Measurements from ENCODE around the gene VTI1A.

The VTI1A gene

GRCh38 chr10:112775892-112776674 lies 329.1 kb downstream of the VTI1A start:
- DNase-seq (ENCODE audit: low read depth in 4 of 4, low spot score in 1 of 4) = no peak

- DNase-seq (ENCODE audit: low read depth in 4 of 4, low spot score in 1 of 4) = no peak
Observed at GRCh38 chr10:112778579-112778978, 331.6 kb downstream of the VTI1A start.

- DNase-seq (ENCODE audit: low read depth in 4 of 4, low spot score in 1 of 4) = no peak
Observed at GRCh38 chr10:112779025-112779770, 332.2 kb downstream of the VTI1A start.

GRCh38 chr10:112782200-112782907 lies 335.3 kb downstream of the VTI1A start:
- no peak for DNase-seq (ENCODE audit: low read depth in 4 of 4, low spot score in 1 of 4)

- no peak for DNase-seq (ENCODE audit: low read depth in 4 of 4, low spot score in 1 of 4)
Observed at GRCh38 chr10:112783351-112784021, 336.5 kb downstream of the VTI1A start.

GRCh38 chr10:112784022-112784461 lies 337.0 kb downstream of the VTI1A start:
- no peak for DNase-seq (ENCODE audit: low read depth in 4 of 4, low spot score in 1 of 4)

- DNase-seq (ENCODE audit: low read depth in 4 of 4, low spot score in 1 of 4) = no peak
Observed at GRCh38 chr10:112785089-112785488, 338.1 kb downstream of the VTI1A start.

GRCh38 chr10:112789248-112789647 lies 342.2 kb downstream of the VTI1A start:
- no peak for DNase-seq (ENCODE audit: low read depth in 4 of 4, low spot score in 1 of 4)

- DNase-seq (ENCODE audit: low read depth in 4 of 4, low spot score in 1 of 4) = no peak
Observed at GRCh38 chr10:112790030-112790429, 343.0 kb downstream of the VTI1A start.

- no peak for DNase-seq (ENCODE audit: low read depth in 4 of 4, low spot score in 1 of 4)
Observed at GRCh38 chr10:112790921-112791320, 343.9 kb downstream of the VTI1A start.

- DNase-seq (ENCODE audit: low read depth in 4 of 4, low spot score in 1 of 4) = no peak
Observed at GRCh38 chr10:112791447-112791846, 344.4 kb downstream of the VTI1A start.

GRCh38 chr10:112792487-112793201 lies 345.6 kb downstream of the VTI1A start:
- DNase-seq (ENCODE audit: low read depth in 4 of 4, low spot score in 1 of 4) = no peak

- no peak for DNase-seq (ENCODE audit: low read depth in 4 of 4, low spot score in 1 of 4)
Observed at GRCh38 chr10:112793202-112793921, 346.3 kb downstream of the VTI1A start.

GRCh38 chr10:112794201-112794600 lies 347.2 kb downstream of the VTI1A start:
- no peak for DNase-seq (ENCODE audit: low read depth in 4 of 4, low spot score in 1 of 4)

- DNase-seq (ENCODE audit: low read depth in 4 of 4, low spot score in 1 of 4) = no peak
Observed at GRCh38 chr10:112795067-112795466, 348.1 kb downstream of the VTI1A start.

- no peak for DNase-seq (ENCODE audit: low read depth in 4 of 4, low spot score in 1 of 4)
Observed at GRCh38 chr10:112797197-112797596, 350.2 kb downstream of the VTI1A start.

GRCh38 chr10:112797855-112798254 lies 350.8 kb downstream of the VTI1A start:
- DNase-seq (ENCODE audit: low read depth in 4 of 4, low spot score in 1 of 4) = no peak

- DNase-seq (ENCODE audit: low read depth in 4 of 4, low spot score in 1 of 4) = no peak
Observed at GRCh38 chr10:112799038-112799437, 352.0 kb downstream of the VTI1A start.

- no peak for DNase-seq (ENCODE audit: low read depth in 4 of 4, low spot score in 1 of 4)
Observed at GRCh38 chr10:112799726-112800510, 352.9 kb downstream of the VTI1A start.
